HuH-7 (cell line): ENCODE measurements around the gene CORO7.

Source experiments
- DNase-seq: peaks from one replicate; pipeline ENCODE4 v3.0.0; 2011; ENCODE audit warnings: low spot score

The CORO7 gene

GRCh38 chr16:4426021-4426684 is 9.8 kb upstream of the CORO7 start:
- DNase-seq: peak; percentile 49

- peak; percentile 90 for DNase-seq
These were observed 9.1 kb upstream of the CORO7 start, which contains the start of gene DNAJA3 for GRCh38 chr16:4425378-4426020. Gene DNAJA3 (plus strand): TSS chr16:4425868. CDS start chr16:4425882, 14 bp downstream.

- no peak for DNase-seq
These were observed 4.2 kb upstream of the CORO7 start for GRCh38 chr16:4420505-4421105.

DNA sequence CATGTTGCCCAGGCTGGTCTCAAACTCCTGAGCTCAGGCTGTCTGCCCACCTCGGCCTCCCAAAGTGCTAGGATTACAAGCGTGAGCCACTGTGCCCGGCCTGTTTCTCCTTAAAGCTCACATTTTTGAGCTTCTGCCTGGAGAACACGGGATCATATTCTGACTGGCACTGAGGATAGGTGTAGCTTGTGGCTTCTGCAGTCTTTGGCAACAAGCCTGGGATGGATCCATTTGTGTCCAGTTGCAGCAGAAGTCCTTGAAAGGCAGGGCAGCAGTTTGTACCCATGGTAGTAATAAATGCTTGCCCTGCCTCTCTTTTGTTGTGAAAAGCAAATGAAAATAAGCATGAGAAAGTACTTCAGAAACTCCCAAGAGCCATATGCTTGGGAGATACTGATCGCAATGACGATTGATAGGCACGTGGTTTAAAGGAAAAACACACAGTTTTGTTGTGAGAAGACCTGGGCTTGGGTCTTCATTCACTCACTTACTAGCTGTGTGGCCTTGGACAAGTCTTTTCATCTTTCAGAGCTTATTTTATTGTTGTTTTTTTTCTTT is 3.1 kb upstream of the CORO7 start:
- no peak for DNase-seq

DNA sequence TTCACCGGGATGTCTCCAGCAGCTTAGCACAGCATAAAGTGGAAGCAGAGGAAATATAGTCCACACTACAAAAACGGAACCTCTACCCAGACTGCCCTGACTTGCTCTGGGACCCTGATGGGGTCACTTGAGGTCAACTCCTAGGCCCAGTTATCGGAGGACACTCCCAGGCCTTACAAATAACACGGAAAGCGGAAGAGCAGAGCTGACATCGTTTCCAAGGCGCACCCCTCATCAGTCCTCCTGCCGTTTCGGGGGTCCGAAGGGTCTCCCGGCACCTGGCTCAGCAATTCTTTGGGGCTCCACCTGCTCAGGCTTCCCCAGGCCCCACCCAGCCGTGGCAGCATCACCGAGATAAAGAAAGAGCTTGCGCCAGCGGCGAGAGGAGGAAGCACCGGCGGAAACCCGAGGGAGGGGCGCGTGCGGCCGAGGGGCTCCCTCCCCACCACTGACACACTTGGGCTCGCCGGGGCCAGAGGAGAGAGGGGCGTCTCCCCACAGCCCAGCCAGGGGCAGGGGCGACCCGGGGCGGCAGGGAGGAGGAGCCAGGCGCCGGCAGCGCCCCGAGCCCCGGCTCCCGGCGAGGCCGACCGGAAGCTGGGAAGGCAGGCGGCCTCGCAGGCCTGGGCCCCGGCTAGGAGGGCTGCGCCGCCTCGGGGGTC is 727 bp downstream of the CORO7 start:
- peak; percentile 53 for DNase-seq

GRCh38 chr16:4414187-4414917 is 2.0 kb downstream of the CORO7 start:
- no peak for DNase-seq

DNA sequence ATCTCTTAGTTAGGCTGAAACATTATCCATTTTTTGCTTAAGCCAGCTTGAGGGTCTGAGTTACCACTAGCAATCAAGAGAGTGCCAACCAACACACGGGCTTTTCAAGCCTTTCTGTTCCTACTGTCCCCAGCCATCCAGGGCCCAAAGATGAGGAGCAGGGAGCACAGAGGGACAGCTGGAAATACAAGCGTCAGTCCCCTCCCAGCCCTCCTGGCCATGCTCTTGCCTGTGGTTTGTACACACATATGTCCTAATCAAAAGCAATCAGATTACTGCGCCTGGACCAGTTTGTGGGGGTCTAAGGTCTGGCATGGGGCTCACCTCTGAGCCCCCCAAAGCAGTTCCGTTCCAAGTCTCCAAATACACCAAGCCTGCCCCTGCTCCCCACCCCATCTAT is 3.5 kb downstream of the CORO7 start:
- no peak for DNase-seq

DNA sequence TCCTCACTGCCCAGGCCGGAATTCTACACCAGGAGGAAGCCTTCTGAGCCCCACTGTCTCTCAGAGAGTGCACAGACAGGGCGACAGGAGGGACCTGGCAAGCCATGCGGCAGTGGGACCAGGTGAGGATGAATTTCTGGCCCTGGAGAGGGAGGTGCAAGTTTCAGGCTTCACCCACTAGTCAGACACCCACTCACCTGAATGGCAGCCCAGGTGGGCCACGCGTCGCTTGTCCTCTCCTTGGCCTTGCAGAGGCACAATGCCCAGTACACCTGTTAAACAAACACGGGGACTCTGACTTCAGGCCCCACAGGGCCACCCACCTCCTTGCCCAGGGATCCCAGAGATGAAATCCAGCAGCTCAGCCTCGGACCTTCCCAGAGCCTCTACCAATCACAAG is 4.2 kb downstream of the CORO7 start:
- DNase-seq: no peak

GRCh38 chr16:4411684-4412083 is 4.7 kb downstream of the CORO7 start:
- no peak for DNase-seq

GRCh38 chr16:4410335-4411075 is 5.9 kb downstream of the CORO7 start:
- DNase-seq: no peak

- DNase-seq: no peak
These were observed 7.1 kb downstream of the CORO7 start for GRCh38 chr16:4409081-4409932.

DNA sequence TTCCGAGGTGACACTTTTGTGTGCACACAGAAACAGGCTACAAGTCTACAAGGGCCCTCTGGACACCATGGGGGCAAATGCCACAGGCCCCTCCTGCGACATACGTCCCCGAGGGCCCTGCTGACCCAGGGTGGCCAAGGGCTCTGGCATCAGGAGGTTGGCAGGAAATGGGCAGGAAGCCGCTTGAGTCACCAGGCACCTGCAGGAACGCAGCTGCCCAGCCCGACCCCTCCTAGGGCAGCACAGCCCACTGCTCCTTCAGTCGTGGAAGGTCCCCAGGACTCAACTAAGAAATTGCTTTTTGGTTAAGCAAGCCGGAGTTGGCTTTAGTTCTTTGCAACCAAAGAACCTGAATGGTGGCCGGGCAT is 8.1 kb downstream of the CORO7 start:
- no peak for DNase-seq

DNA sequence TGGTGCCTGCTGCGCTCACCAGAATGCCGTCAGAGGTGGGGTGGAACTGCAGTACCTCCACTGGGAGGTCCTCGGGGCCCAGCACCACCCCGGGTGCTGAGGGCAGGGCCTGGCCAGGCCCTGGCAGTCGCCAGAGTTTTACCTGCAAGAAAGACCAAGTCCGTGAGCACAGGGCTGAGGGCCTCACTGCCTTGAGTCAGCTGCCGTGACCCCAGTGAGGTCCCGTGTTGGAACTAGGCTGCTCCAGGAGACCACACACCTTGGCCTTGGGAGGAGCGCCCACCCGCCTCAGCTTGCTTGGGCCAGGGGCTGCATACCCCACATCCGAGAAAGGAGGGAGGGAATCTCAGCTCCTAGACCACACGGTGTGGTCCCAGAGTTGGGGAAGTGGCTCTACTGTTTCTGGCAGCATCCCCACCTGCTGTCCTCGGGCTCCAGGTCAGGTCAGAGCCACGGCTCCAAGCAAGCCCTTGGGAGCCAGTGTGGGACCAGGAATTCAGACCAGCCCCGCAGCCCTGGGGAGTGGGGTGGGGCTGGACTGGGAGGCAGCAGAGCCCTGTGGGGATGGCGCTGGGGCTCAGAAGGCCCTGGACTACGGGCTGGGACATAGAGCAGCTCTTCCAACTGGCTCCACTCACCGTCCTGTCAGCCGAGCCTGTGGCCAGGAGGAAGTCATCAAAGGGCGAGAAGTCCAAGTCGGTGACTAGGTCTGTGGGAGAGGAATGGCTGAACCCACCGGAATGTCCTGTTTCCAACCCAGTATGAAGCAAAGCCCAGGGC is 8.7 kb downstream of the CORO7 start:
- DNase-seq: no peak

- DNase-seq: no peak
These were observed 11.3 kb downstream of the CORO7 start for GRCh38 chr16:4404967-4405696.

GRCh38 chr16:4404247-4404966 is 12.0 kb downstream of the CORO7 start:
- peak; percentile 89 for DNase-seq

DNA sequence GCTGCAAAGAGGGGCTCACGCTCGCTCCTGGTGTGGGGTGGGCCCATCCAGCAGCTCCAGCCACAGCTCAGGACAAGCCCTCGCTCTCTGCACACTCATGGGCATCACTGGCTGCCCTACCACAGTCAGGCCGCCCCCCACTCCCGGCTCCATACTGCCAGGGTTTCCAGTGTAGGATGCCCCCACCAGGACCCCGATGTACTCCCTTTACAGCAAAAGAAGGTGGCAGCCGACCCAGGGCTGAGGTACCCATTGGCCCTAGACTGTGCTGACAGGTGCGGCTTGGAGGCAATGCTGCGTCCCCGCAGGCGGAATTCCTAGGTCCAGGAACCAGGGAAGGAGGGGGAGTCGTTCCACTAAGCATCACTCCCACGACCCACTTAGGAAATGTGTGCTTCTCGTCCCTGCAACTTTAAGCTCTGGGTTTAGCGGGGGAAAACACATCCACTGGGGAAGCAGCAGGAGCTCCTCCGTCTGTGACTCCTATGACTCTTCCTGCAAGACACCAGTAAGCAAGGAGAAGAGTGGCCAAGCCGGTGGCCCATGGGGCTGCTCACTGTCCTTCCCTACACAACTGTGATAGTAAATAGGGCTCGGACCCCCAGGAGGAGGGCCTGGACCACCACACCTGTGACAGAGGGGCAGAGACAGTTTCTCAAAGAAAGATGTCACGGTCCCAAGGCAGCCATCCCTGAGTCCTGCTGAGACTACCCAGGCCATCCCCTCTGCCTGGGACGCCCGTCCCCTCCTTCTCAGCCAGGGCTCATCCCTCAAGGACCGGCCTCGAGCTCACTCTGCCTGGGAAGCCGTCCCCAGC is 13.1 kb downstream of the CORO7 start:
- DNase-seq: no peak

DNA sequence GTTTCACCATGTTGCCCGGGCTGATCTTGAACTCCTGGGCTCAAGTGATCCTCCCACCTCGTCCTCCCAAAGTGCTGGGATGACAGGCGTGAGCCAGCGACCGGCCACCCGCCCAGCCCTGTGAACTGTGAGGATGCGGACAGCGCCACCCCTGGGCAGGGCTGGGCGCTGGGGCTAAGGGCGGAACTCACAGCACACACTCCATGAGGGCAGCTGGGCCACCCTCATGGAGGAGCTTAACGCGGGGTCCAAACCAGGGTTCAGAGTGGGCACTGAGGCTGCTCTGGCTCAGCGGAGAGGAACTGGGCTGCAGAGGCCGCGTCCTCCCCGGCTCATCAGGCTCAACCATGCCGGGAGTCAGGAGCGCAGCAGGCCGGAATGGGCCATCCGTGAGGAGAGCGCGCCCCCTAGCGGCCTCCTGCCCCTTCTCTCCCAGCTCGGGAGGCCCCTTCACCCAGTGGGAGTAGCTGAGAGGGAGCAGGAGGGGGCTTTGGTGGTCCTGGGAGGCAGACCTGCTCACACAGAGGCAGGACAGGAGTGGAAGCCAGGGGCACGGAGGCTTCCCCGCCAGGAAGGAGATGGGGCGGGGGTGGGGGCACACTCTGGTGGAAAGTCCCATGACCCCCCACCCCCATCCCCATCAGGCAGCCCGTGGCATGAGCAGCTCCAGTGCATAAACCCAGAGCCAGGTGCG is 13.8 kb downstream of the CORO7 start:
- peak; percentile 98 for DNase-seq
